Left colon (tissue), 2 donors: ENCODE measurements around the gene OR2L3. TPM values are rescaled to one million over a fixed set of nuclear protein-coding genes. Genes with fewer than 3 reads are reported as not detected.

Experiments used
- total RNA-seq, 2 donors: library from RNA; stranded (reverse); fragmentation: NEBNext Ultra II Directional; extraction: Animal tissue kit (Norgen Biotek cat#: 25700); gene quantifications; one replicate each; pipeline ENCODE4 v1.2.1, GENCODE V29; 2021
- donor health status: DM: no; HTN: no; CAD: no.
- donor health status: DM: yes; HTN: yes; CAD: no.

The OR2L3 gene
- total RNA-seq, 2 donors from 2014 or later = not detected

Other genes starting within 250 kb of the OR2L3 start
- not detected for gene OR14A16, start 222.7 kb upstream of the OR2L3 start, total RNA-seq
- not detected for gene OR11L1, start 204.9 kb upstream of the OR2L3 start, total RNA-seq
- 1 to 10 TPM; 3.9 to 4.2 TPM for gene TRIM58, start 189.6 kb upstream of the OR2L3 start, total RNA-seq
- gene OR2W3, start 151.2 kb upstream of the OR2L3 start, total RNA-seq = 1 to 10 TPM; 1.0 to 1.1 TPM
- gene OR2T8, start 126.6 kb upstream of the OR2L3 start, total RNA-seq = under 1 TPM in 1 of 2 donors, not detected in 1; 0.27 TPM
- not detected for gene OR2AJ1, start 121.9 kb upstream of the OR2L3 start, total RNA-seq
- gene OR2L8, start 98.0 kb upstream of the OR2L3 start, total RNA-seq = not detected
- not detected for gene OR2AK2, start 81.6 kb upstream of the OR2L3 start, total RNA-seq
- gene OR2L5, start 33.2 kb upstream of the OR2L3 start, total RNA-seq = not detected
- under 1 TPM in 1 of 2 donors, not detected in 1; 0.15 TPM for gene OR2L2, start 16.8 kb upstream of the OR2L3 start, total RNA-seq
- not detected for gene OR2L13, start 48.3 kb downstream of the OR2L3 start, total RNA-seq
- not detected for gene OR2M5, start 98.3 kb downstream of the OR2L3 start, total RNA-seq
- not detected for gene OR2M2, start 128.0 kb downstream of the OR2L3 start, total RNA-seq
- gene OR2M3, start 150.4 kb downstream of the OR2L3 start, total RNA-seq = not detected
- gene OR2M4, start 184.6 kb downstream of the OR2L3 start, total RNA-seq = not detected
- not detected for gene OR2T33, start 231.1 kb downstream of the OR2L3 start, total RNA-seq